Neural cell (in vitro differentiated cells): ENCODE results near the gene GRIN2C. TPM values are rescaled to one million over a fixed set of nuclear protein-coding genes. Genes with fewer than 3 reads are reported as not detected.
"Not testable (repeated sequence)": the region's sequence is repeated elsewhere in the genome, so short reads cannot be mapped to it uniquely, and the experiment has no call there.

ENCODE experiments used
- H2AFZ ChIP-seq: fragments of 200-600, 300-800 bp; sonication (generic), shearing (Covaris generic); 2 replicates; pipeline ENCODE4 v1.6.0; 2014; ENCODE audit warnings: low read depth, mild to moderate bottlenecking, antibody characterized with exemption, low read length, moderate library complexity
- H3F3A ChIP-seq: fragments of 200-600 bp; shearing (Covaris generic); 2 replicates; pipeline ENCODE4 v1.6.1; 2016; ENCODE audit warnings: mild to moderate bottlenecking, moderate library complexity, mixed read lengths, antibody characterized with exemption, low read length; ENCODE audit not compliant: insufficient read depth, poor library complexity, severe bottlenecking
- H3K27ac ChIP-seq: fragments of 200-600, 300-800 bp; sonication (generic), shearing (Covaris generic); 2 replicates; pipeline ENCODE4 v1.5.1; 2014; ENCODE audit warnings: mild to moderate bottlenecking, low read length, moderate library complexity
- H3K27me3 ChIP-seq: fragments of 300-800, 200-600 bp; sonication (generic), shearing (Covaris generic); 2 replicates; pipeline ENCODE4 v1.6.0; 2014; ENCODE audit warnings: mild to moderate bottlenecking, low read depth, low read length, moderate library complexity; ENCODE audit not compliant: insufficient read depth
- H3K36me3 ChIP-seq: fragments of 300-800, 200-600 bp; sonication (generic), shearing (Covaris generic); 2 replicates; pipeline ENCODE4 v1.5.1; 2014; ENCODE audit warnings: mild to moderate bottlenecking, antibody characterized with exemption, low read length, moderate library complexity; ENCODE audit not compliant: insufficient read depth
- H3K4me2 ChIP-seq: fragments of 300-800, 200-600 bp; sonication (generic), shearing (Covaris generic); 2 replicates; pipeline ENCODE4 v1.6.0; 2014; ENCODE audit warnings: mild to moderate bottlenecking, low read length
- H3K4me3 ChIP-seq: fragments of 300-800, 200-600 bp; sonication (generic), shearing (Covaris generic); 2 replicates; pipeline ENCODE4 v1.5.1; 2014; ENCODE audit warnings: mild to moderate bottlenecking, low read length, moderate library complexity
- H3K79me2 ChIP-seq: fragments of 200-600 bp; shearing (Covaris generic); replicated peaks from 2 replicates; pipeline ENCODE4 v1.6.0; 2014; ENCODE audit warnings: mild to moderate bottlenecking, low read length, moderate library complexity; ENCODE audit not compliant: insufficient read depth
- H3K9ac ChIP-seq: fragments of 300-800, 200-600 bp; sonication (generic), shearing (Covaris generic); 2 replicates; pipeline ENCODE4 v1.6.1; 2016; ENCODE audit warnings: mild to moderate bottlenecking, low read length, mixed read lengths
- H3K9me2 ChIP-seq: fragments of 200-600 bp; shearing (Covaris generic); 2 replicates; pipeline ENCODE4 v1.6.1; 2016; ENCODE audit warnings: mild to moderate bottlenecking, low read length, mixed read lengths; ENCODE audit not compliant: insufficient read depth
- H3K9me3 ChIP-seq: fragments of 200-600, 300-800 bp; sonication (generic), shearing (Covaris generic); 2 replicates; pipeline ENCODE4 v1.6.1; 2016; ENCODE audit warnings: mild to moderate bottlenecking, mixed run types, low read length, moderate library complexity, mixed read lengths
- H4K20me1 ChIP-seq: fragments of 200-600 bp; shearing (Covaris generic); 2 replicates; pipeline ENCODE4 v1.6.1; 2016; ENCODE audit warnings: mild to moderate bottlenecking, mixed run types; ENCODE audit not compliant: insufficient read depth
- EP300 ChIP-seq: fragments of 450-650 bp; conservative IDR thresholded peaks from 2 replicates; pipeline ENCODE4 v1.6.1; 2014; ENCODE audit warnings: antibody characterized with exemption, mild to moderate bottlenecking, moderate library complexity; ENCODE audit not compliant: poor library complexity, severe bottlenecking
- EZH2 ChIP-seq: fragments of 200-600, 300-800 bp; shearing (Covaris generic), sonication (generic); IDR thresholded peaks from 2 replicates; pipeline ENCODE4 v1.6.1; 2014; ENCODE audit warnings: antibody characterized with exemption, low read length, borderline replicate concordance, mild to moderate bottlenecking; ENCODE audit not compliant: insufficient read depth, poor library complexity, severe bottlenecking
- MXI1 ChIP-seq: fragments of 450-650 bp; conservative IDR thresholded peaks from 2 replicates; pipeline ENCODE4 v1.6.1; 2014; ENCODE audit warnings: antibody characterized with exemption, mild to moderate bottlenecking; ENCODE audit not compliant: poor library complexity, severe bottlenecking
- POLR2AphosphoS5 ChIP-seq: IDR thresholded peaks from 2 replicates; pipeline ENCODE4 v1.6.1; 2012
- RAD21 ChIP-seq: fragments of 450-650 bp; conservative IDR thresholded peaks from 2 replicates; pipeline ENCODE4 v1.6.1; 2014; ENCODE audit warnings: antibody characterized with exemption, mild to moderate bottlenecking, moderate library complexity
- SMC3 ChIP-seq: fragments of 450-650 bp; conservative IDR thresholded peaks from 2 replicates; pipeline ENCODE4 v1.6.1; 2014; ENCODE audit warnings: antibody characterized with exemption, mild to moderate bottlenecking, moderate library complexity; ENCODE audit not compliant: poor library complexity
- TAF1 ChIP-seq: IDR thresholded peaks from 2 replicates; pipeline ENCODE4 v1.6.1; 2012; ENCODE audit warnings: low read depth
- polyA minus RNA-seq: library from RNA; depleted of rRNA, polyadenylated mRNA; stranded (reverse); fragments of >200 nt; gene quantifications from 2 replicates; pipeline ENCODE4 v1.2.3, GENCODE V29; 2014
- polyA plus RNA-seq: library from polyadenylated mRNA; depleted of rRNA; stranded (reverse); fragments of >200 nt; gene quantifications from 2 replicates; pipeline ENCODE4 v1.2.3, GENCODE V29; 2014
- TF ChIP-seq, protein P1 (sequence below): fragments of 450-650 bp; IDR thresholded peaks from 2 replicates; pipeline ENCODE4 v1.5.1; 2014; ENCODE audit warnings: antibody characterized with exemption, mild to moderate bottlenecking, moderate library complexity; ENCODE audit not compliant: poor library complexity, severe bottlenecking
- TF ChIP-seq, protein P2 (sequence below): IDR thresholded peaks from 2 replicates; pipeline ENCODE4 v1.6.1; 2012; ENCODE audit warnings: borderline replicate concordance

GRIN2C gene
- 0.04 TPM in 1 of 2 replicates, not detected in the other for polyA plus RNA-seq
- 0.24 TPM in 1 of 2 replicates, not detected in the other for polyA minus RNA-seq

DNA sequence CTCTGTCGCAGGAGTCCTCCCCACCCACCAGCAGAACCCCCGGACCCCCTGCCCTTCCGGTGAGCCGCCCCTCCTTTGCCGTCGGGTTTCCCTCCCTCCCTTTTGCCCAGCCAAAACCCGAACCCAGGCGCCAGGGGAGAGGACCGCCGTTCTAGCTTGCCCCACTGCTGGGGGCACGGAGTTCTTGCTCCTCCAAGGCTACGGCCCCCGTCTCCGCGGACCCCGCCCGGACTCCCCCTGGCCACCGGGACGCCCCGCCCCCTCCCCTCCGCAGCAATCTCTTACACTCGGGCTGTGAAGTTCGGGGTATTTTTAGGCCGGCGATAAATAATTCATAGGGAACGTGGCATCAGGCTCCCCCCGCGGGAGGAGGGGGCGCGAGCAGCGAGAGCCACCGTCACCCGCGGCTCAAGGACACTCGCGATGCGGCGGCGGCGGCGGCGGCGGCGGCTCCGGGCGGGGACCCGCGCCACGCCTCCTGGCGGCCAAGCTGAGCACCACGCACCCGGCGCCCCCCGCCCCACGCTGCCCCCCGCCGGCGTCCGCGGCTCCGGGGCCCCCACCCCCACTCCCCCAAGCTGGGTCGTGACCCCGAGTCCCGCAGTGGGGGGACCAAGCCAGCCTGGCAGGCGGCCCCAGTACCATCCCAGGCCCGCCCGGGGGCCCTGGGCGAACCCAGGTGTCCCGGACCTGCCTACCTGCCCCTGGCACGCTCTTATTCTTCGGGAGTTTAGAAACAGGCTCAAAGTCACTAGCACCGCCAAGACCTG is at the start of gene GRIN2C:
Gene GRIN2C (minus strand): TSS at position 427 of the 770 bp plus-strand sequence. CDS start 4,793 bp downstream, outside the sequence.
- no peaks in the 10 kb centered on the region for H4K20me1 ChIP-seq
- peak within 1 kb of the TSS; percentile 60 for H3K4me3 ChIP-seq
- H3K36me3 ChIP-seq = no peaks in the 10 kb centered on the region
- H3F3A ChIP-seq = no peaks in the 10 kb centered on the region
- H3K4me2 ChIP-seq = no peak within 1 kb of the TSS
- H3K9me2 ChIP-seq = no peaks in the 10 kb centered on the region
- H3K27ac ChIP-seq = no peak within 1 kb of the TSS
- H2AFZ ChIP-seq = no peak within 1 kb of the TSS
- H3K79me2 ChIP-seq = no peaks in the 10 kb centered on the region
- no peaks in the 10 kb centered on the region for H3K9me3 ChIP-seq
- peaks cover 75% of the 10 kb centered on the region for H3K27me3 ChIP-seq
- TF ChIP-seq POLR2AphosphoS5 (no peak), SMC3 (peak; percentile 17)
- TF ChIP-seq, protein P1, sequence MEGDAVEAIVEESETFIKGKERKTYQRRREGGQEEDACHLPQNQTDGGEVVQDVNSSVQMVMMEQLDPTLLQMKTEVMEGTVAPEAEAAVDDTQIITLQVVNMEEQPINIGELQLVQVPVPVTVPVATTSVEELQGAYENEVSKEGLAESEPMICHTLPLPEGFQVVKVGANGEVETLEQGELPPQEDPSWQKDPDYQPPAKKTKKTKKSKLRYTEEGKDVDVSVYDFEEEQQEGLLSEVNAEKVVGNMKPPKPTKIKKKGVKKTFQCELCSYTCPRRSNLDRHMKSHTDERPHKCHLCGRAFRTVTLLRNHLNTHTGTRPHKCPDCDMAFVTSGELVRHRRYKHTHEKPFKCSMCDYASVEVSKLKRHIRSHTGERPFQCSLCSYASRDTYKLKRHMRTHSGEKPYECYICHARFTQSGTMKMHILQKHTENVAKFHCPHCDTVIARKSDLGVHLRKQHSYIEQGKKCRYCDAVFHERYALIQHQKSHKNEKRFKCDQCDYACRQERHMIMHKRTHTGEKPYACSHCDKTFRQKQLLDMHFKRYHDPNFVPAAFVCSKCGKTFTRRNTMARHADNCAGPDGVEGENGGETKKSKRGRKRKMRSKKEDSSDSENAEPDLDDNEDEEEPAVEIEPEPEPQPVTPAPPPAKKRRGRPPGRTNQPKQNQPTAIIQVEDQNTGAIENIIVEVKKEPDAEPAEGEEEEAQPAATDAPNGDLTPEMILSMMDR = peak; percentile 43
- no peak within 1 kb of the TSS for H3K9ac ChIP-seq

DNA sequence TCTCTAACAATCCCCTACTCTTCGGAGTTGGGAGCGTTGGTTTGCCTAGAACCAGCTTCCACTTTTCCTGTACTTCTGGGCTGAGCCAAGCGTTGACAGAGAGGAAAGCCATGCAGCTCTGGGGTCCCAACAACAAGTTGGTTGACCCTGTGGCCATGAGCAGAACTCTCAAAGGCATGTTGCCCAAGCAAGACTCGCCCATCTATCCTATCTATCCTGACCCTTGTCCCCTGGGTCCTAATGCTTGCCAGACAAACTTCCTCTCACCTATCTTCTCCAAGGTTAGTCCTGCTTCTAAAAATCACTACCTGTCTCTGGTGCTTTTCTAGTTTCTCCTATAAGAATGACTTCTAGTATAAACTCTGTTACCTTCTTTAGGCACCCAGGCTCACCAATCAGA is 49.4 kb upstream of the GRIN2C start:
- H3K9me2 ChIP-seq, H4K20me1 ChIP-seq, H3K79me2 ChIP-seq, H3K4me3 ChIP-seq, H3K9me3 ChIP-seq, H3K4me2 ChIP-seq, H3K27me3 ChIP-seq, H3K27ac ChIP-seq, H3K9ac ChIP-seq, H3K36me3 ChIP-seq, H3F3A ChIP-seq, H2AFZ ChIP-seq: not testable (repeated sequence)

DNA sequence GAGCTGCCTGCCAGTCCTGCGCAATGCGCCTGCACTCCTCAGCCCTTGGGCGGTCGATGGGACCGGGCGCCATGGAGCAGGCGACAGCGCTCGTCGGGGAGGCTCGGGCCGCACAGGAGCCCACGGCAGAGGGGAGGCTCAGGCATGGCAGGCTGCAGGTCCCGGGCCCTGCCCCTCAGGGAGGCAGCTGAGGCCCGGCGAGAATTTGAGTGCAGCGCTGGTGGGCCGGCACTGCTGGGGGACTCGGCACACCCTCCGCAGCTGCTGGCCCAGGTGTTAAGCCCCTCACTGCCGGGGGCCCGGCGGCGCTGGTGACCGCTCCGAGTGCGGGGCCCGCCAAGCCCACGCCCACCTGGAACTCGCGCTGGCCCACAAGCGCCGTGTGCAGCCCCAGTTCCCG is 47.3 kb upstream of the GRIN2C start:
- Histone ChIP-seq H3K27ac (no peak overlapping the region), H3F3A (no peaks in the 10 kb centered on the region), H3K9me2 (no peaks in the 10 kb centered on the region), H3K27me3 (no peaks in the 10 kb centered on the region), H3K9ac (no peak overlapping the region), H2AFZ (no peak overlapping the region), H3K9me3 (no peaks in the 10 kb centered on the region), H3K36me3 (no peaks in the 10 kb centered on the region), H3K79me2 (no peaks in the 10 kb centered on the region), H3K4me2 (no peak overlapping the region), H3K4me3 (no peak overlapping the region), H4K20me1 (no peaks in the 10 kb centered on the region)
- TF ChIP-seq TAF1 (no peak), MXI1 (no peak), RAD21 (no peak), EP300 (no peak), EZH2 (no peak), POLR2AphosphoS5 (no peak), SMC3 (no peak)
- TF ChIP-seq, protein P2, sequence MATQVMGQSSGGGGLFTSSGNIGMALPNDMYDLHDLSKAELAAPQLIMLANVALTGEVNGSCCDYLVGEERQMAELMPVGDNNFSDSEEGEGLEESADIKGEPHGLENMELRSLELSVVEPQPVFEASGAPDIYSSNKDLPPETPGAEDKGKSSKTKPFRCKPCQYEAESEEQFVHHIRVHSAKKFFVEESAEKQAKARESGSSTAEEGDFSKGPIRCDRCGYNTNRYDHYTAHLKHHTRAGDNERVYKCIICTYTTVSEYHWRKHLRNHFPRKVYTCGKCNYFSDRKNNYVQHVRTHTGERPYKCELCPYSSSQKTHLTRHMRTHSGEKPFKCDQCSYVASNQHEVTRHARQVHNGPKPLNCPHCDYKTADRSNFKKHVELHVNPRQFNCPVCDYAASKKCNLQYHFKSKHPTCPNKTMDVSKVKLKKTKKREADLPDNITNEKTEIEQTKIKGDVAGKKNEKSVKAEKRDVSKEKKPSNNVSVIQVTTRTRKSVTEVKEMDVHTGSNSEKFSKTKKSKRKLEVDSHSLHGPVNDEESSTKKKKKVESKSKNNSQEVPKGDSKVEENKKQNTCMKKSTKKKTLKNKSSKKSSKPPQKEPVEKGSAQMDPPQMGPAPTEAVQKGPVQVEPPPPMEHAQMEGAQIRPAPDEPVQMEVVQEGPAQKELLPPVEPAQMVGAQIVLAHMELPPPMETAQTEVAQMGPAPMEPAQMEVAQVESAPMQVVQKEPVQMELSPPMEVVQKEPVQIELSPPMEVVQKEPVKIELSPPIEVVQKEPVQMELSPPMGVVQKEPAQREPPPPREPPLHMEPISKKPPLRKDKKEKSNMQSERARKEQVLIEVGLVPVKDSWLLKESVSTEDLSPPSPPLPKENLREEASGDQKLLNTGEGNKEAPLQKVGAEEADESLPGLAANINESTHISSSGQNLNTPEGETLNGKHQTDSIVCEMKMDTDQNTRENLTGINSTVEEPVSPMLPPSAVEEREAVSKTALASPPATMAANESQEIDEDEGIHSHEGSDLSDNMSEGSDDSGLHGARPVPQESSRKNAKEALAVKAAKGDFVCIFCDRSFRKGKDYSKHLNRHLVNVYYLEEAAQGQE = no peak
- TF ChIP-seq, protein P1 = no peak

DNA sequence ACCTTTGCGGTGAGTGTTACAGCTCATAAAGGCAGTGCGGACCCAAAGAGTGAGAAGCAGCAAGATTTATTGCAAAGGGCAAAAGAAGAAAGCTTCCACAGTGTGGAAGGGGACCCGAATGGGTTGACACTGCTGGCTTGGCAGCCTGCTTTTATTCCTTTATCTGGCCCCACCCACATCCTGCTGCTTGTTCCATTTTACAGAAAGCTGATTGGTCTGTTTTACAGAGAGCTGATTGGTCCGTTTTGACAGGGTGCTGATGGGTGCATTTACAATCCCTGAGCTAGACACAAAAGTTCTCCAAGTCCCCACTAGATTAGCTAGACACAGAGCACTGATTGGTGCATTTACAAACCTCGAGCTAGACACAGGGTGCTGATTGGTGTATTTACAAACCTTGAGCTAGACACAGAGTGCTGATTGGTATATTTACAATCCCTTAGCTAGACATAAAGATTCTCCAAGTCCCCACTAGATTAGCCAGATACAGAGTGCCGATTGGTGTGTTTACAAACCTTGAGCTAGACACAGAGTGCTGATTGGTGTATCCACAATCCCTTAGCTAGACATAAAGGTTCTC is 46.6 kb upstream of the GRIN2C start:
- not testable (repeated sequence) for H3K9ac ChIP-seq, H3F3A ChIP-seq, H3K36me3 ChIP-seq, H3K79me2 ChIP-seq, H3K27ac ChIP-seq, H3K27me3 ChIP-seq, H3K9me2 ChIP-seq, H3K9me3 ChIP-seq, H4K20me1 ChIP-seq, H3K4me3 ChIP-seq, H3K4me2 ChIP-seq, H2AFZ ChIP-seq
